Skeletal muscle satellite cell (primary cell): ENCODE data around the gene TRIO.
A peak's percentile ranks its signal among the peaks of the same experiment; 100 is the strongest.

Experiments
- H3K27me3 ChIP-seq: 2 replicates; pipeline ENCODE4 v1.7.0; 2013; ENCODE audit warnings: low read length; ENCODE audit not compliant: control insufficient read depth, insufficient read depth
- H3K36me3 ChIP-seq: 2 replicates; pipeline ENCODE4 v1.7.0; 2013; ENCODE audit warnings: mild to moderate bottlenecking, control low read depth, low read length; ENCODE audit not compliant: insufficient read depth
- H3K4me1 ChIP-seq: 2 replicates; pipeline ENCODE4 v1.7.0; 2013; ENCODE audit warnings: low read length; ENCODE audit not compliant: control insufficient read depth, insufficient read depth
- H3K4me2 ChIP-seq: 2 replicates; pipeline ENCODE4 v1.7.0; 2013; ENCODE audit warnings: mild to moderate bottlenecking, low read length
- H3K4me3 ChIP-seq: 2 replicates; pipeline ENCODE4 v1.7.0; 2013; ENCODE audit warnings: low read length
- H3K9ac ChIP-seq: 2 replicates; pipeline ENCODE4 v1.7.0; 2013; ENCODE audit warnings: mild to moderate bottlenecking, low read depth, low read length, moderate library complexity
- H3K9me3 ChIP-seq: replicated peaks from 2 replicates; pipeline ENCODE4 v1.7.0; 2013; ENCODE audit warnings: mild to moderate bottlenecking, control low read depth, low read length

Gene TRIO

GRCh38 chr5:14237317-14238086, 94.4 kb downstream of the TRIO start:
- H3K4me1 ChIP-seq, result peaks cover 73% of the 10 kb centered on the region
- H3K4me3 ChIP-seq, result no peak overlapping the region
- no peaks in the 10 kb centered on the region for H3K9me3 ChIP-seq
- no peak overlapping the region for H3K9ac ChIP-seq
- peak overlapping the region; percentile 34 for H3K4me2 ChIP-seq
- peaks cover 5% of the 10 kb centered on the region for H3K36me3 ChIP-seq
- no peaks in the 10 kb centered on the region for H3K27me3 ChIP-seq

- Histone ChIP-seq H3K9me3 (no peaks in the 10 kb centered on the region), H3K36me3 (peaks cover 5% of the 10 kb centered on the region), H3K4me2 (peak overlapping the region; percentile 34), H3K9ac (no peak overlapping the region), H3K4me3 (no peak overlapping the region), H3K27me3 (no peaks in the 10 kb centered on the region), H3K4me1 (peaks cover 76% of the 10 kb centered on the region)
These were observed 95.1 kb downstream of the TRIO start for GRCh38 chr5:14238272-14238671.

GRCh38 chr5:14239404-14239803, 96.3 kb downstream of the TRIO start:
- no peak overlapping the region for H3K4me3 ChIP-seq
- no peaks in the 10 kb centered on the region for H3K9me3 ChIP-seq
- no peaks in the 10 kb centered on the region for H3K27me3 ChIP-seq
- H3K4me1 ChIP-seq, result peaks cover 76% of the 10 kb centered on the region
- H3K36me3 ChIP-seq, result peaks cover 5% of the 10 kb centered on the region
- peak overlapping the region; percentile 46 for H3K4me2 ChIP-seq
- no peak overlapping the region for H3K9ac ChIP-seq

GRCh38 chr5:14239951-14240350, 96.8 kb downstream of the TRIO start:
- H3K4me3 ChIP-seq, result no peak overlapping the region
- H3K4me2 ChIP-seq, result peak overlapping the region; percentile 46
- peak overlapping the region; percentile 33 for H3K9ac ChIP-seq
- H3K4me1 ChIP-seq, result peaks cover 77% of the 10 kb centered on the region
- no peaks in the 10 kb centered on the region for H3K27me3 ChIP-seq
- no peaks in the 10 kb centered on the region for H3K9me3 ChIP-seq
- H3K36me3 ChIP-seq, result peaks cover 5% of the 10 kb centered on the region

GRCh38 chr5:14240359-14240758, 97.2 kb downstream of the TRIO start:
- H3K36me3 ChIP-seq, result peaks cover 5% of the 10 kb centered on the region
- H3K4me3 ChIP-seq, result no peak overlapping the region
- H3K4me2 ChIP-seq, result peak overlapping the region; percentile 46
- H3K9me3 ChIP-seq, result no peaks in the 10 kb centered on the region
- H3K4me1 ChIP-seq, result peaks cover 77% of the 10 kb centered on the region
- no peaks in the 10 kb centered on the region for H3K27me3 ChIP-seq
- H3K9ac ChIP-seq, result peak overlapping the region; percentile 33

GRCh38 chr5:14241141-14241540, 98.0 kb downstream of the TRIO start:
- H3K36me3 ChIP-seq, result peaks cover 9% of the 10 kb centered on the region
- peaks cover 81% of the 10 kb centered on the region for H3K4me1 ChIP-seq
- no peak overlapping the region for H3K9ac ChIP-seq
- no peak overlapping the region for H3K4me3 ChIP-seq
- H3K27me3 ChIP-seq, result no peaks in the 10 kb centered on the region
- no peaks in the 10 kb centered on the region for H3K9me3 ChIP-seq
- H3K4me2 ChIP-seq, result no peak overlapping the region

GRCh38 chr5:14242447-14242846, 99.3 kb downstream of the TRIO start:
- no peak overlapping the region for H3K4me3 ChIP-seq
- no peak overlapping the region for H3K9ac ChIP-seq
- no peaks in the 10 kb centered on the region for H3K27me3 ChIP-seq
- H3K4me2 ChIP-seq, result no peak overlapping the region
- peaks cover 81% of the 10 kb centered on the region for H3K4me1 ChIP-seq
- peaks cover 9% of the 10 kb centered on the region for H3K36me3 ChIP-seq
- H3K9me3 ChIP-seq, result no peaks in the 10 kb centered on the region

GRCh38 chr5:14242871-14243383, 99.8 kb downstream of the TRIO start:
- H3K9ac ChIP-seq, result no peak overlapping the region
- no peak overlapping the region for H3K4me2 ChIP-seq
- H3K27me3 ChIP-seq, result no peaks in the 10 kb centered on the region
- H3K36me3 ChIP-seq, result peaks cover 9% of the 10 kb centered on the region
- H3K9me3 ChIP-seq, result no peaks in the 10 kb centered on the region
- peaks cover 76% of the 10 kb centered on the region for H3K4me1 ChIP-seq
- H3K4me3 ChIP-seq, result no peak overlapping the region

- Histone ChIP-seq H3K27me3 (no peaks in the 10 kb centered on the region), H3K4me1 (peaks cover 69% of the 10 kb centered on the region), H3K36me3 (peaks cover 14% of the 10 kb centered on the region), H3K4me2 (no peak overlapping the region), H3K9me3 (no peaks in the 10 kb centered on the region), H3K4me3 (no peak overlapping the region), H3K9ac (no peak overlapping the region)
These were observed 100.6 kb downstream of the TRIO start for GRCh38 chr5:14243766-14244165.

GRCh38 chr5:14244721-14245120, 101.6 kb downstream of the TRIO start:
- Histone ChIP-seq H3K36me3 (peaks cover 12% of the 10 kb centered on the region), H3K9ac (peak overlapping the region; percentile 1), H3K4me1 (peaks cover 70% of the 10 kb centered on the region), H3K4me2 (peak overlapping the region; percentile 24), H3K4me3 (no peak overlapping the region), H3K27me3 (no peaks in the 10 kb centered on the region), H3K9me3 (no peaks in the 10 kb centered on the region)

GRCh38 chr5:14245132-14245925, 102.2 kb downstream of the TRIO start:
- peak overlapping the region; percentile 17 for H3K9ac ChIP-seq
- H3K4me1 ChIP-seq, result peaks cover 70% of the 10 kb centered on the region
- peak overlapping the region; percentile 51 for H3K4me2 ChIP-seq
- no peaks in the 10 kb centered on the region for H3K9me3 ChIP-seq
- H3K4me3 ChIP-seq, result peak overlapping the region; percentile 19
- H3K36me3 ChIP-seq, result peaks cover 12% of the 10 kb centered on the region
- no peaks in the 10 kb centered on the region for H3K27me3 ChIP-seq
